Thoracic aorta (tissue), 2 donors: ENCODE results near the gene WASF1. TPM values are rescaled to one million over a fixed set of nuclear protein-coding genes. Genes with fewer than 3 reads are reported as not detected.

Experiments used
- ATAC-seq: fragments of 150-250 bp; one replicate; pipeline ENCODE4 v1.8.0; 2017; ENCODE audit warnings: low read depth; ENCODE audit not compliant: insufficient number of reproducible peaks, low FRiP score
- DNase-seq: peaks from one replicate; pipeline ENCODE4 v3.0.0-alpha.2; 2020; ENCODE audit warnings: low spot score
- H3K27ac ChIP-seq, 2 donors: fragments of 200-600 bp; sonication (generic); 1 replicate in 1 of 2; 2 replicates in 1 of 2; pipeline ENCODE4 v1.5.1; 2016; ENCODE audit warnings: mild to moderate bottlenecking in 2 of 2, moderate library complexity in 2 of 2
- H3K27me3 ChIP-seq: fragments of 200-600 bp; sonication (generic); replicated peaks from 2 replicates; pipeline ENCODE4 v1.6.0; 2016; ENCODE audit warnings: mild to moderate bottlenecking; ENCODE audit not compliant: insufficient read depth
- H3K36me3 ChIP-seq: fragments of 200-600 bp; sonication (generic); one replicate; pipeline ENCODE4 v1.5.1; 2016
- H3K4me1 ChIP-seq, 2 donors: fragments of 200-600 bp; sonication (generic); 1 replicate in 1 of 2; 2 replicates in 1 of 2; pipeline versions ENCODE4 v1.5.1 to v1.6.0; 2016; ENCODE audit warnings: low read depth in 2 of 2, mild to moderate bottlenecking in 1 of 2; ENCODE audit not compliant: control insufficient read depth in 1 of 2
- H3K4me3 ChIP-seq: fragments of 200-600 bp; sonication (generic); 2 replicates; pipeline ENCODE4 v1.5.1; 2016; ENCODE audit warnings: mild to moderate bottlenecking
- H3K9me3 ChIP-seq: fragments of 200-600 bp; sonication (generic); 2 replicates; pipeline ENCODE4 v1.5.1; 2016
- CTCF ChIP-seq: fragments of 200-600 bp; sonication (generic); IDR thresholded peaks from one replicate; pipeline ENCODE4 v1.5.1; 2019; ENCODE audit warnings: antibody characterized with exemption
- total RNA-seq, 2 donors: library from RNA; depleted of rRNA; stranded (reverse); fragments of >200 nt; gene quantifications; one replicate each; pipeline versions ENCODE4 v1.1.0 to v1.2.3, GENCODE V29; 2016

Gene WASF1
- total RNA-seq, 2 donors from 2014 or later, result 4.9 to 21.8 TPM

- DNase-seq (no peak), ATAC-seq (no peak)
- no peak for TF ChIP-seq CTCF
- H3K4me3 ChIP-seq, result no peak overlapping the region
- no peaks in the 10 kb centered on the region for H3K36me3 ChIP-seq
- H3K27ac ChIP-seq, result no peak overlapping the region
- no peaks in the 10 kb centered on the region for H3K9me3 ChIP-seq
- no peaks in the 10 kb centered on the region for H3K27me3 ChIP-seq
- H3K4me1 ChIP-seq, result peaks cover 13 to 18% of the 10 kb centered on the region in 2 donors
Observed at GRCh38 chr6:110095101-110095500, 84.4 kb downstream of the WASF1 start.

- DNase-seq (no peak), ATAC-seq (no peak)
- Histone ChIP-seq H3K4me3 (no peak overlapping the region), H3K9me3 (no peaks in the 10 kb centered on the region), H3K36me3 (no peaks in the 10 kb centered on the region), H3K4me1 (peaks cover 12 to 18% of the 10 kb centered on the region in 2 donors), H3K27me3 (no peaks in the 10 kb centered on the region), H3K27ac (no peak overlapping the region)
- no peak for TF ChIP-seq CTCF
Observed at GRCh38 chr6:110093981-110094380, 85.5 kb downstream of the WASF1 start.

GRCh38 chr6:110090876-110091275 lies 88.6 kb downstream of the WASF1 start:
- DNase-seq, result no peak
- H3K9me3 ChIP-seq, result no peaks in the 10 kb centered on the region
- no peaks in the 10 kb centered on the region for H3K27me3 ChIP-seq
- H3K4me3 ChIP-seq, result no peak overlapping the region
- H3K27ac ChIP-seq, result no peak overlapping the region
- TF ChIP-seq CTCF, result no peak
- peaks cover 0 to under 1% of the 10 kb centered on the region in 2 donors for H3K4me1 ChIP-seq
- ATAC-seq, result no peak
- no peaks in the 10 kb centered on the region for H3K36me3 ChIP-seq

- no peaks in the 10 kb centered on the region for H3K4me1 ChIP-seq
- no peaks in the 10 kb centered on the region for H3K36me3 ChIP-seq
- ATAC-seq, result no peak
- no peak for DNase-seq
- no peak for TF ChIP-seq CTCF
- H3K4me3 ChIP-seq, result no peak overlapping the region
- no peak overlapping the region for H3K27ac ChIP-seq
- no peaks in the 10 kb centered on the region for H3K27me3 ChIP-seq
- H3K9me3 ChIP-seq, result no peaks in the 10 kb centered on the region
Observed at GRCh38 chr6:110089323-110089722, 90.1 kb downstream of the WASF1 start.

GRCh38 chr6:110085285-110085684 lies 94.2 kb downstream of the WASF1 start:
- Histone ChIP-seq H3K27ac (no peak overlapping the region), H3K9me3 (no peaks in the 10 kb centered on the region), H3K4me1 (no peaks in the 10 kb centered on the region), H3K36me3 (no peaks in the 10 kb centered on the region), H3K4me3 (no peak overlapping the region), H3K27me3 (no peaks in the 10 kb centered on the region)
- no peak for ATAC-seq
- DNase-seq, result no peak
- no peak for TF ChIP-seq CTCF
